ENCODE data around the gene MAPT. TPM values are rescaled to one million over a fixed set of nuclear protein-coding genes. Genes with fewer than 3 reads are reported as not detected.

The MAPT gene
- total RNA-seq, 6 experiments from 2014 or later: 0.11 to 0.43 (median 0.26) TPM

DNA sequence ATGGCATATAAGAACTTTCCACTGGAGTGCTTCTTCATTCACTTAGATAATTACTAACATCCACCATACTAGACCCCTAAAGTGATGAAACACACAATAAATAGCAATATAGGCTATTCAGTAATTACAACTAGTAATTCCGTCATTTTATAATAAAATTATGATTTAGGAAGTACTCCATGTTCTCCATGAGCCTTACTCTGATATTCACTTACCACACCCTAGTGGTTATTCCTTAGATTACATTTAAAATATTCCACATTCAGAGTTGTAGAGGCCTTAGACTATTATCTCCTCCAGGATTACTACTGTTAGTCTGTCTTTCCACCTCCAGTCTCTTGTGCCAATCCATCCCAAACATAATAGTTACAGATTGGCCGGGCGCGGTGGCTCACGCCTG lies 167.1 kb downstream of the MAPT start:
- peak; percentile 75 for TF ChIP-seq CTCF (IDR thresholded peaks at IDR 0.05)
- H3K27ac Mint-ChIP-seq: 0 out of 2 replicates have a peak overlapping the region, but pooled peaks have one; percentile 26
- peaks cover 3% of the 10 kb centered on the region; the same call in 1 of the 2 replicates for H3K27me3 Mint-ChIP-seq (ENCODE audit: insufficient read depth)
- H3K4me1 Mint-ChIP-seq (ENCODE audit: low read depth): peaks cover 53% of the 10 kb centered on the region
- H3K4me3 Mint-ChIP-seq: no peak overlapping the region
- H3K36me3 Mint-ChIP-seq (ENCODE audit: low read depth): peaks cover 21% of the 10 kb centered on the region
- peak; percentile 18 for DNase-seq
- no peaks in the 10 kb centered on the region for H3K9me3 Mint-ChIP-seq

DNA sequence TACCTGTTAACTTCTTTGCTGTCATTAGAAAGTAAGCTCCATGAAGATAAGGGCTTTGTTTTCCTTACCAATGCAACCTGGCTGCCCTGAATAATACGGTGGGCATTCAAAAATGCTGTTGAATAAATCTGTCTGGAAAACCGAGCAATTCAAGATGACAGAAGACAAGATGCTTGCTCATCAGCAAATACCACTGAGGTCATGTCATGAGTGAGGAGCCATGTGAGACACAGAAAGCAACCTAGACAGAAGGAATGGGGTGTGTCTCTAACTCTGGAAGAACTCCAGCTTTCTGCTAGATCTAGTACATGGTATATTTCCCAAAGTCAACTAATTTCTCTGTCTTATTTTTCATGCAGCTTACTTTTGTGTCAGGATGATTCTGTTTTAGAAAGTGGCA lies 168.9 kb downstream of the MAPT start:
- peaks cover 30% of the 10 kb centered on the region for H3K36me3 Mint-ChIP-seq (ENCODE audit: low read depth)
- 0 out of 2 replicates have a peak overlapping the region, but pooled peaks have one; percentile 42 for H3K4me3 Mint-ChIP-seq
- peaks cover 34% of the 10 kb centered on the region for H3K4me1 Mint-ChIP-seq (ENCODE audit: low read depth)
- TF ChIP-seq CTCF (IDR thresholded peaks at IDR 0.05): no peak
- DNase-seq: peak; percentile 90
- H3K27ac Mint-ChIP-seq: peak overlapping the region; percentile 63
- H3K27me3 Mint-ChIP-seq (ENCODE audit: insufficient read depth): peaks cover 3% of the 10 kb centered on the region; the same call in 1 of the 2 replicates
- no peaks in the 10 kb centered on the region for H3K9me3 Mint-ChIP-seq

GRCh38 chr17:46064460-46064859 lies 170.1 kb downstream of the MAPT start:
- Mint-ChIP-seq H3K4me1 (ENCODE audit: low read depth) (peaks cover 26% of the 10 kb centered on the region), H3K9me3 (no peaks in the 10 kb centered on the region), H3K27ac (peak overlapping the region; percentile 48), H3K27me3 (ENCODE audit: insufficient read depth) (peaks cover 3% of the 10 kb centered on the region; the same call in 1 of the 2 replicates), H3K4me3 (peak overlapping the region; percentile 1; the same call in 1 of the 2 replicates), H3K36me3 (ENCODE audit: low read depth) (peaks cover 26% of the 10 kb centered on the region)
- DNase-seq: no peak
- no peak for TF ChIP-seq CTCF (IDR thresholded peaks at IDR 0.05)

- H3K27me3 Mint-ChIP-seq (ENCODE audit: insufficient read depth): no peaks in the 10 kb centered on the region
- no peak overlapping the region for H3K27ac Mint-ChIP-seq
- DNase-seq: no peak
- H3K9me3 Mint-ChIP-seq: no peaks in the 10 kb centered on the region
- no peak for TF ChIP-seq CTCF (IDR thresholded peaks at IDR 0.05)
- peaks cover 16% of the 10 kb centered on the region for H3K36me3 Mint-ChIP-seq (ENCODE audit: low read depth)
- H3K4me1 Mint-ChIP-seq (ENCODE audit: low read depth): peaks cover 38% of the 10 kb centered on the region
- no peak overlapping the region for H3K4me3 Mint-ChIP-seq
These were observed 177.4 kb downstream of the MAPT start for GRCh38 chr17:46071796-46072195.

DNA sequence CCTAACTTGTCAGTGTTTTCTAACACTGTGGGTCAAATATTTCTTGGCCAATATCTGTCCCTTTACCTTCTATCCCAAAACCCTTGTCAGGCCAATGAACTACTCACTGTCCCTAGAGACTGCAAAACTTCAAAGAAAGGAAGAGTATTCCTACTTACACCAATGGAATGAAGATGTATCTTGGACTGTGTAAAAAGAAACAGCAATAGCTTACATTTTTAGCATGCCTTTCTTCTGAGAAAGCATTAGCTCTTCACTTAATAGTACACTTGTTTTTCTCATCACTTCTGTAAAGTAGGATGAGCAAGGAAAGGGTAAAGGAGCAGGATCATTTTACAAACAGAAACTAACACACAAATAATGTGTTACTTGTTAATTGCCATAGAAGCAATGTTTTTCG lies 178.6 kb downstream of the MAPT start:
- H3K36me3 Mint-ChIP-seq (ENCODE audit: low read depth): peaks cover 14% of the 10 kb centered on the region
- H3K9me3 Mint-ChIP-seq: no peaks in the 10 kb centered on the region
- H3K27me3 Mint-ChIP-seq (ENCODE audit: insufficient read depth): no peaks in the 10 kb centered on the region
- TF ChIP-seq CTCF (IDR thresholded peaks at IDR 0.05): no peak
- peak overlapping the region; percentile 70 for H3K4me3 Mint-ChIP-seq
- DNase-seq: peak; percentile 66
- peak overlapping the region; percentile 82 for H3K27ac Mint-ChIP-seq
- peaks cover 38% of the 10 kb centered on the region for H3K4me1 Mint-ChIP-seq (ENCODE audit: low read depth)

DNA sequence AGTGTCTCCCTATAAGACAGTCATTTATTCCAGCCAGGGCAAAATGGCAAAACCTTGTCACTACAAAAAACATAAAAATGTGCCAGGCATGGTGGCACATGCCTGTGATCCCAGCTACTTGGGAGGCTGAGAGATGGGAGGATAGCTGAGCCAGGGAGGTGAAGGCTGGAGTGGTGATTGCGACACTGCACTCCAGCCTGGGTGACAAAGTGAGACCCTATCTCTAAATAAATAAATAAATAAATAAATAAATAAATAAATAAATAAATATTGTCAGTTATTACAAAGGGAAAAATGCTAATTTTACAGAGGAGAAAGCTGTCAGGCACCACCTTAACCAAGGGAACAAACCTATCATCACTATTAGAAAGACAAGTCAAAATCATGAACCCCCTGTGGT lies 180.2 kb downstream of the MAPT start:
- TF ChIP-seq CTCF (IDR thresholded peaks at IDR 0.05): no peak
- Mint-ChIP-seq H3K27me3 (ENCODE audit: insufficient read depth) (no peaks in the 10 kb centered on the region), H3K9me3 (no peaks in the 10 kb centered on the region), H3K36me3 (ENCODE audit: low read depth) (peaks cover 19% of the 10 kb centered on the region), H3K4me3 (no peak overlapping the region), H3K4me1 (ENCODE audit: low read depth) (peaks cover 38% of the 10 kb centered on the region), H3K27ac (no peak overlapping the region)
- no peak for DNase-seq
